ENCODE data around the gene MED15. TPM values are rescaled to one million over a fixed set of nuclear protein-coding genes. Genes with fewer than 3 reads are reported as not detected.

MED15 gene
- total RNA-seq, 1 donor from 2014 or later = 84.5 TPM

DNA sequence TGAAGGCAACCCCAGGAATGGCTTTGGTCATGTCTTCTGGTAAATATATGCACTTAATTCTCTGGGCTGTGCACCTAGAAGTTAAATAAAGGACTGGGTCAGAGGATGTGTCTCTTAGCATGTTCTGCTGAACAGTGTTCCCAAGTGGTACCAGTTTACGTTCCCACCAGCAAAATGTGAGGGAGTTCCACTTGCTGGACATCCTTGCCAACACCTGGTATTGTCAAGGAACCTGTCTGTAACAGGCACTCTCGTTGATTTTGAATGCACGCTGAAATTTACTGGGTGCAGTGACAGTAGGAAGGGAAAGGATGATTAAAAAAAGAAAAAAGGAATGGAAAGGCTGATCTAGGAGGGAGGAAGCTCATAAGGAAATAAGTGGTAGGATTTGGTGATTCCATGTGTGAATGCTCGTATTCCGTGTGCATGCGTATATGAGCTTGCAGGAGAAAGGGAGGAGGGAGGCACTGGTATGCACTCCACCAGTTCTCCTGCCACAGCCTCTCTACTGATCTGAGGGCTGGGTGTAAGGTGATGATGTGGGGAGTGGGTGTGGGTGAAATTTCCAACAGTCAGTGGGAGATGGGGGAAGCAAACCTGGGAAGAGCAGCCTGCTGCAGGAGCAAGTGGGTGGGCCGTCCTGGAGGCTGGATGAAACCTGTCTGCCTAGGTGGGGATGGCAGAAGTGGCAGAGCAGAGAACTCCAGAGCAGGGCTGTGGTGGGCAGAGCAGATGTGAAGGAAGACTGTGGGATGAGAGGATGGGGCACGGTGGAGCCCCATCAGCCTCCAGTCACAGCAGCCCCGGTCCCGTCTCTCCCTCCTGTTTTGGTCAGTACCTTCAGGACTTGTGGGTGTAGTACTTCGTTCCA, 15.0 kb downstream of the MED15 start:
- H3K27me3 Mint-ChIP-seq (ENCODE audit: low read depth) = no peaks in the 10 kb centered on the region
- TF ChIP-seq, protein P1, sequence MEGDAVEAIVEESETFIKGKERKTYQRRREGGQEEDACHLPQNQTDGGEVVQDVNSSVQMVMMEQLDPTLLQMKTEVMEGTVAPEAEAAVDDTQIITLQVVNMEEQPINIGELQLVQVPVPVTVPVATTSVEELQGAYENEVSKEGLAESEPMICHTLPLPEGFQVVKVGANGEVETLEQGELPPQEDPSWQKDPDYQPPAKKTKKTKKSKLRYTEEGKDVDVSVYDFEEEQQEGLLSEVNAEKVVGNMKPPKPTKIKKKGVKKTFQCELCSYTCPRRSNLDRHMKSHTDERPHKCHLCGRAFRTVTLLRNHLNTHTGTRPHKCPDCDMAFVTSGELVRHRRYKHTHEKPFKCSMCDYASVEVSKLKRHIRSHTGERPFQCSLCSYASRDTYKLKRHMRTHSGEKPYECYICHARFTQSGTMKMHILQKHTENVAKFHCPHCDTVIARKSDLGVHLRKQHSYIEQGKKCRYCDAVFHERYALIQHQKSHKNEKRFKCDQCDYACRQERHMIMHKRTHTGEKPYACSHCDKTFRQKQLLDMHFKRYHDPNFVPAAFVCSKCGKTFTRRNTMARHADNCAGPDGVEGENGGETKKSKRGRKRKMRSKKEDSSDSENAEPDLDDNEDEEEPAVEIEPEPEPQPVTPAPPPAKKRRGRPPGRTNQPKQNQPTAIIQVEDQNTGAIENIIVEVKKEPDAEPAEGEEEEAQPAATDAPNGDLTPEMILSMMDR (conservative IDR thresholded peaks at IDR 0.05) = no peak
- peaks cover 60% of the 10 kb centered on the region for H3K4me1 Mint-ChIP-seq
- H3K27ac Mint-ChIP-seq (ENCODE audit: unreplicated experiment) = peak overlapping the region; percentile 64
- no peaks in the 10 kb centered on the region for H3K36me3 Mint-ChIP-seq (ENCODE audit: low read depth)
- H3K9me3 Mint-ChIP-seq = no peaks in the 10 kb centered on the region
- H3K4me3 Mint-ChIP-seq = no peak overlapping the region
- no peak for DNase-seq (ENCODE audit: low read depth, low spot score)

DNA sequence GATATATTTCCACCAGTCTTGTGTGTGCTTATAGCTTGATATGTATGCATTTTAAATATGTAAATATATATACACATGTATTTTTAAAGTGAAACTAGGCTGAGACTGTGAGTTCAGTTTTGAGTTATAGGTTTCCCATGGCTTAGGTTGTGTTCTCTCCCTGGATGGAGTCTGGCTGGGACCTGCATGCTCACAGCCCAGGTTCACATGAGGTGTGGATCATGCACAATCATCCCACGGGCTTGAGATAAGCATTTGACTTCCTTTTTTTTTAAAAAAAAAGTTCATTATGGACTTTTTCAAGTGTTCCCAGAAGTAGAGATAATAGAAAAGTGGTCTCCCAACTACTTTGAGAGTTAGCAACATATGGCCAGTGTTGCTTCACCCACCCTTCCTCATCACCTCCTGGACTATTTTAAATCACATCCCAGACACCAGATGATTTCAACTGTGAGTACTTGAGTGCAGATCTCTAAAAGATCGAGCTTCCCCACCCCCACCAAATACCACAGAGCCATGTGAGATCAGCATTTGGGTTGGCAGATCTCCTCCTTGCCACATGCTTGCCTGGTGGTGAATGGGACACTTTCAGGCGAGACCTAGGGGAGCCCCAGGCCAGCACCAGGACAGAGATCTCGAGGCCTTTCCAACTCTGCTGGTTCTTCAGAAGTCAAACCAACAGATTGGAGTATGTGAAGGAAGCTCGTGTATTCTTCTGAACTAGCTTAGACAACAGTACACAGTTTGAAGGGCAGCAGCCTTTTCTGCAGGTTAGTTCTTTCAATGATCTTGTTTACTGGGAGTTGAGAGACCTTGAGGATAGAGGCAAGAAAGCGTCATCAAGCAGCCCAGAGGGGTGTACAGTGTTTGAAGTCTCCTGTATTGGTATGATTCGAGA, 15.9 kb downstream of the MED15 start:
- TF ChIP-seq, protein P1 (conservative IDR thresholded peaks at IDR 0.05) = no peak

DNA sequence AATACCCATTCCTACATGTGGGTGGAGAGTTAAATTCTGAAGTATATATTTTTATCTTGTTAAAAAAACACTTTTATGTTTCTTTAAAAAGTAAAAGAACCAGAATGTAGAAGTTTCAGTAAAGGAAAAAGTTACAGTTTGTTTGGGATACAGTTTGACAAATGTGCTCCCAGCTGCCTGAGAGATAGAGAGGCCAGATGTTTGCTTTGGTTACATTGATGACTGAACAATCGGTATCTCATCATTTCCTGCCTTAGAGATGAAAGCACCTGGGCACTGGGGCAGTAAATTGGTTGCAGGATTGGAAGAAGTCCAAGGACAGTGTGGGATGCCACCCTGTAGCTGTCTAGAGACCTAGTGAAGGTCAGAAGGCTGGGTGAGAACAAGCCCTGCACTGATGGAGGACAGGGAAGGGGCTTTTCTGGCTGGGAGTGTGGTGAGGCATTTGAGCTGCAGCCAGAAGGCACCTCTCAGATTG, 16.6 kb downstream of the MED15 start:
- peak overlapping the region; percentile 83 for H3K27ac Mint-ChIP-seq (ENCODE audit: unreplicated experiment)
- TF ChIP-seq, protein P1 (conservative IDR thresholded peaks at IDR 0.05) = no peak
- peaks cover 50% of the 10 kb centered on the region for H3K4me1 Mint-ChIP-seq
- no peak for DNase-seq (ENCODE audit: low read depth, low spot score)
- no peak overlapping the region for H3K4me3 Mint-ChIP-seq
- no peaks in the 10 kb centered on the region for H3K27me3 Mint-ChIP-seq (ENCODE audit: low read depth)
- peaks cover 3% of the 10 kb centered on the region for H3K9me3 Mint-ChIP-seq
- peaks cover 4% of the 10 kb centered on the region for H3K36me3 Mint-ChIP-seq (ENCODE audit: low read depth)

More for the DNA sequence above, 15.9 kb downstream of the MED15 start:
- H3K4me1 Mint-ChIP-seq = peaks cover 54% of the 10 kb centered on the region
- H3K27ac Mint-ChIP-seq (ENCODE audit: unreplicated experiment) = peak overlapping the region; percentile 53
- H3K9me3 Mint-ChIP-seq = peaks cover 3% of the 10 kb centered on the region
- H3K4me3 Mint-ChIP-seq = no peak overlapping the region
- peaks cover 4% of the 10 kb centered on the region for H3K36me3 Mint-ChIP-seq (ENCODE audit: low read depth)
- H3K27me3 Mint-ChIP-seq (ENCODE audit: low read depth) = no peaks in the 10 kb centered on the region
- DNase-seq (ENCODE audit: low read depth, low spot score) = no peak

DNA sequence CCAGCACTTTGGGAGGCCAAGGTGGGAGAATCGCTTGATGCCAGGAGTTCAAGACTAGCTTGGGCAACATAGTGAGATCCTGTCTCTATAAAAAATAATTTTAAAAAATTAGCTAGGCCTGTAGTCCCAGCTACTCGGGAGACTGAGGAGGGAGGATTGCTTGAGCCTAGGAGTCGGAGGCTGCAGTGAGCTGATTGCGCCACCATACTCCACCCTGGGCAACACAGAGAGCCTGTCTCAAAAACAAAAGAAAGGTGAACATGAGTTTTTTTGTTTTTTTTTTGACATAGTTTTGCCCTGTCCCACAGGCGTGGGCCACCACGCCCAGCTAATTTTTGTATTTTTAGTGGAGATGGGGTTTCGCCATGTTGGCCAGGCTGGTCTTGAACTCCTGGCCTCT, 17.6 kb downstream of the MED15 start:
- no peak overlapping the region for H3K27ac Mint-ChIP-seq (ENCODE audit: unreplicated experiment)
- DNase-seq (ENCODE audit: low read depth, low spot score) = no peak
- peaks cover 3% of the 10 kb centered on the region for H3K9me3 Mint-ChIP-seq
- TF ChIP-seq, protein P1 (conservative IDR thresholded peaks at IDR 0.05) = no peak
- peaks cover 42% of the 10 kb centered on the region for H3K4me1 Mint-ChIP-seq
- H3K27me3 Mint-ChIP-seq (ENCODE audit: low read depth) = no peaks in the 10 kb centered on the region
- H3K36me3 Mint-ChIP-seq (ENCODE audit: low read depth) = peaks cover 6% of the 10 kb centered on the region
- no peak overlapping the region for H3K4me3 Mint-ChIP-seq

DNA sequence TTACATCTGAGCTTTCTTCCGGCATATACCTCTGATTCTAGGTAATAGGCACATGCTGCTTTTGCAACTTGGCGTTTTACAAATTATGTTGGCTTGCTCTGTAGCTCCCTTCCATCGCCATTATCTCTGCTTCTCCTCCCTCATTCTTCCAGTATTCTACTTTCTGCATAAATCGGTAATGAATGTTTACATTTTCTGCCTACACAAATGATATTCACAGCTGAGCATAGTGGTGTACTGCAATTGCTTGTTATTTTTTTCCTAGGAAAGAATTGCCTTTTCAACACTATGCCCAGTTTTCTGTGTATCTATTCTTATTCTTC, 18.9 kb downstream of the MED15 start:
- Mint-ChIP-seq H3K4me1 (peaks cover 41% of the 10 kb centered on the region), H3K4me3 (no peak overlapping the region), H3K36me3 (ENCODE audit: low read depth) (peaks cover 6% of the 10 kb centered on the region), H3K27me3 (ENCODE audit: low read depth) (no peaks in the 10 kb centered on the region), H3K9me3 (peaks cover 3% of the 10 kb centered on the region), H3K27ac (ENCODE audit: unreplicated experiment) (no peak overlapping the region)
- TF ChIP-seq, protein P1 (conservative IDR thresholded peaks at IDR 0.05) = no peak
- no peak for DNase-seq (ENCODE audit: low read depth, low spot score)
